CD8-positive, alpha-beta memory T cell (primary cell): ENCODE results near the gene ZNF865. TPM values are rescaled to one million over a fixed set of nuclear protein-coding genes. Genes with fewer than 3 reads are reported as not detected.

ENCODE experiments used
- CTCF ChIA-PET: fragments of 350-600 bp; sonication (Branson Sonifier 250); formaldehyde crosslinking; loops from one replicate; lab custom pipeline; 2021; ENCODE audit warnings: antibody characterized with exemption; lab: Charles Lee
- POLR2A ChIA-PET: fragments of 350-600 bp; sonication (Branson Sonifier 250); formaldehyde crosslinking; loops from one replicate; lab custom pipeline; 2021; ENCODE audit warnings: antibody characterized with exemption; lab: Charles Lee
- DNase-seq, 5 donors: peaks; one replicate each; pipeline versions ENCODE4 v3.0.0 to v3.0.0-alpha.2; 2020 to 2022; ENCODE audit warnings: mixed read lengths in 1 of 5
- H3K27ac ChIP-seq: one replicate; pipeline ENCODE4 v1.7.0; 2013; ENCODE audit warnings: low read depth, mild to moderate bottlenecking, low read length, moderate library complexity
- H3K27me3 ChIP-seq: 2 replicates; pipeline ENCODE4 v1.7.0; 2013; ENCODE audit warnings: low read length, mild to moderate bottlenecking; ENCODE audit not compliant: insufficient read depth, poor library complexity, severe bottlenecking
- H3K36me3 ChIP-seq: 2 replicates; pipeline ENCODE4 v1.7.0; 2013; ENCODE audit warnings: mild to moderate bottlenecking, low read length, moderate library complexity; ENCODE audit not compliant: insufficient read depth
- H3K4me1 ChIP-seq: 2 replicates; pipeline ENCODE4 v1.7.0; 2013; ENCODE audit warnings: mild to moderate bottlenecking, low read length, moderate library complexity; ENCODE audit not compliant: insufficient read depth
- H3K4me3 ChIP-seq: 2 replicates; pipeline ENCODE4 v1.7.0; 2013; ENCODE audit warnings: mild to moderate bottlenecking, low read length
- H3K9me3 ChIP-seq: 2 replicates; pipeline ENCODE4 v1.7.0; 2013; ENCODE audit warnings: mild to moderate bottlenecking, low read length
- H3K27ac Mint-ChIP-seq, 8 donors: one replicate each; pipeline ENCODE4 v1.8.0; 2020 to 2021; ENCODE audit warnings: mixed read lengths in 8 of 8, mild to moderate bottlenecking in 6 of 8, inconsistent platforms in 3 of 8, moderate library complexity in 3 of 8
- H3K27me3 Mint-ChIP-seq, 2 donors: one replicate each; pipeline ENCODE4 v1.8.0; 2020 to 2021; ENCODE audit warnings: mixed read lengths in 2 of 2, mild to moderate bottlenecking in 1 of 2, moderate library complexity in 1 of 2
- H3K36me3 Mint-ChIP-seq, 3 donors: one replicate each; pipeline ENCODE4 v1.8.0; 2020 to 2021; ENCODE audit warnings: mixed read lengths in 3 of 3, inconsistent platforms in 1 of 3, mild to moderate bottlenecking in 1 of 3
- H3K4me1 Mint-ChIP-seq, 3 donors: one replicate each; pipeline ENCODE4 v1.8.0; 2020 to 2021; ENCODE audit warnings: mixed read lengths in 3 of 3, inconsistent platforms in 1 of 3, mild to moderate bottlenecking in 1 of 3
- H3K4me3 Mint-ChIP-seq, 7 donors: one replicate each; pipeline ENCODE4 v1.8.0; 2020 to 2021; ENCODE audit warnings: mixed read lengths in 7 of 7, mild to moderate bottlenecking in 6 of 7, moderate library complexity in 4 of 7, inconsistent platforms in 2 of 7
- H3K9me3 Mint-ChIP-seq, 5 donors: one replicate each; pipeline ENCODE4 v1.8.0; 2020 to 2022; ENCODE audit warnings: mixed read lengths in 5 of 5, mild to moderate bottlenecking in 3 of 5, moderate library complexity in 2 of 5, inconsistent platforms in 1 of 5
- polyA plus RNA-seq: library from polyadenylated mRNA; unstranded; fragments of 300-500 nt; fragmentation: Illumina TruSeq; gene quantifications from one replicate; pipeline ENCODE4 v1.2.3, GENCODE V29; 2021
- total RNA-seq, 2 experiments: library from RNA; stranded (reverse); gene quantifications; one replicate each; pipeline ENCODE4 v1.2.3, GENCODE V29; 2021

ZNF865 gene
- total and polyA plus RNA-seq, 3 experiments from 2014 or later = 0.21 to 15.3 (median 12.7) TPM

GRCh38 chr19:55632463-55632834 lies 27.0 kb downstream of the ZNF865 start:
- H3K9me3 Mint-ChIP-seq = no peaks in the 10 kb centered on the region
- H3K4me1 ChIP-seq = peaks cover 43% of the 10 kb centered on the region
- CTCF ChIA-PET = interaction anchor here (0.8 to 5.4 kb wide), 26 partner anchors 8 to 492 kb away, joined by 3 to 74 read pairs (median 8); partner anchors contain the start of genes CCDC106, NAT14, U2AF2 and ZNF579
- peaks cover 0 to 22% (median 2%) of the 10 kb centered on the region in 3 donors for H3K36me3 Mint-ChIP-seq
- H3K36me3 ChIP-seq = no peaks in the 10 kb centered on the region
- peak; percentile 81 to 92 (median 87) for DNase-seq
- H3K4me3 Mint-ChIP-seq = peak overlapping the region in 4 of 7 donors; percentile 2 to 69 (median 36)
- peaks cover 38 to 49% (median 47%) of the 10 kb centered on the region in 3 donors for H3K4me1 Mint-ChIP-seq
- no peaks in the 10 kb centered on the region for H3K9me3 ChIP-seq
- POLR2A ChIA-PET = interaction anchor here (0.7 to 2.7 kb wide), 4 partner anchors 8 to 33 kb away, joined by 3 to 22 read pairs (median 6); partner anchors contain the start of genes FIZ1, ZNF524 and ZNF784
- no peaks in the 10 kb centered on the region for H3K27me3 ChIP-seq
- peak overlapping the region in 7 of 8 donors; percentile 6 to 83 (median 57) for H3K27ac Mint-ChIP-seq
- H3K27me3 Mint-ChIP-seq = peaks cover 0 to 7% of the 10 kb centered on the region in 2 donors
- H3K27ac ChIP-seq = no peak overlapping the region
- no peak overlapping the region for H3K4me3 ChIP-seq

DNA sequence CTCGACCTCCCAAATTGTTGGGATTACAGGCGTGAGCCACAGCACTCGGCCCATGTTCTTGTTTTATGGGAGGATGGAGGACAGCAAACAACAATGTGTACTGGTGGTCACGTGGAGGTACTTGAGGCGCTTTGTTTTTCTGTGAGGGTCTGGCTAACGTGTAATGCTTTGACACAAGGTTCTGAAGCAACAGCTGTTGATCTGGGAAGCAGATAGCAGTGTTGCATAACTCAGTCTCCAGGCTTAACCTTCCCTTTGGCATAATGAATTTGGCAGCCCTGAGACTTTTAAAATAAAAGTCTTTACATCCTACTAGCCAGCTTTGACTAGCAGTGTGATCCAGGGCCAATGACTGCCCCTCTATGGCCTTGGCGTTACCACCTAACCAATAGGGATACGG lies 28.4 kb downstream of the ZNF865 start:
- Mint-ChIP-seq H3K27ac (peak overlapping the region in 2 of 8 donors; percentile 77 to 98), H3K4me1 (peaks cover 45 to 57% (median 51%) of the 10 kb centered on the region in 3 donors), H3K9me3 (no peaks in the 10 kb centered on the region), H3K4me3 (peak overlapping the region in 3 of 7 donors; percentile 42 to 99 (median 57)), H3K27me3 (peaks cover 0 to 7% of the 10 kb centered on the region in 2 donors), H3K36me3 (peaks cover under 1 to 29% (median 6%) of the 10 kb centered on the region in 3 donors)
- H3K4me3 ChIP-seq = no peak overlapping the region
- H3K27me3 ChIP-seq = no peaks in the 10 kb centered on the region
- H3K36me3 ChIP-seq = no peaks in the 10 kb centered on the region
- no peak for DNase-seq
- ChIA-PET CTCF (interaction anchor here (0.7 to 5.4 kb wide), 13 partner anchors 9 to 494 kb away, joined by 3 to 74 read pairs (median 22); partner anchors contain the start of genes CCDC106, U2AF2, ZNF579 and ZNF784), POLR2A (interaction anchor here (0.6 to 3.1 kb wide), 6 partner anchors 10 to 332 kb away, joined by 3 to 22 read pairs (median 6); partner anchors contain the start of genes CCDC106, ZNF628 and ZNF784)
- H3K9me3 ChIP-seq = no peaks in the 10 kb centered on the region
- peaks cover 50% of the 10 kb centered on the region for H3K4me1 ChIP-seq
- no peak overlapping the region for H3K27ac ChIP-seq

DNA sequence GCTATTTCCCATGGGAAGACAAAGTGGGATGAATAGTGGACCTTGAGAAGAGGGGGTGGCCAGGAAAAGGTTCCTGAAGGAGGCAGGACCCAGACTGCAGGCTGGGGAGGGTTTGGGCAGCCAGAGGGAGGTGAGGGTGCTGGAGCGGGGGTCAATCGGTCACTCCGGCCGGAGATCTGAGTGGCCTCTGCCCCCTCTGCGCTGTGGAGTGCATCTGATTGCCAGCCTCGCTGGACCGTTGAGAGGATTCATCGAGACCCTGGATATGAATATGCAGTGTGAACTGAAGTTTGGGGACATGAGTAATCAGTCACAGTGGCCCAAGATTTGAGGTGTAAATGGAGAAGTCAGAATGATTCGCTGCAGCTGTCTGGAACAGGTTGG lies 29.9 kb downstream of the ZNF865 start:
- CTCF ChIA-PET = interaction anchor here (2.8 to 5.4 kb wide), 4 partner anchors 10 to 120 kb away, joined by 8 to 74 read pairs (median 25); partner anchors contain the start of genes U2AF2 and ZNF784
- Histone ChIP-seq H3K27ac (peak overlapping the region; percentile 100), H3K36me3 (no peaks in the 10 kb centered on the region), H3K27me3 (no peaks in the 10 kb centered on the region), H3K4me3 (peak overlapping the region; percentile 91), H3K9me3 (no peaks in the 10 kb centered on the region), H3K4me1 (peaks cover 56% of the 10 kb centered on the region)
- no peak for DNase-seq
- Mint-ChIP-seq H3K27ac (peak overlapping the region; percentile 98 to 100 (median 100)), H3K4me3 (peak overlapping the region; percentile 91 to 100 (median 99)), H3K9me3 (no peaks in the 10 kb centered on the region), H3K4me1 (peaks cover 51 to 70% (median 62%) of the 10 kb centered on the region in 3 donors), H3K27me3 (peaks cover 0 to 7% of the 10 kb centered on the region in 2 donors), H3K36me3 (peaks cover 3 to 32% (median 8%) of the 10 kb centered on the region in 3 donors)
- POLR2A ChIA-PET = interaction anchor here (0.6 to 3.1 kb wide), 13 partner anchors 11 to 678 kb away, joined by 3 to 22 read pairs (median 5); partner anchors contain the start of genes CCDC106, FIZ1, TMEM238 and U2AF2

DNA sequence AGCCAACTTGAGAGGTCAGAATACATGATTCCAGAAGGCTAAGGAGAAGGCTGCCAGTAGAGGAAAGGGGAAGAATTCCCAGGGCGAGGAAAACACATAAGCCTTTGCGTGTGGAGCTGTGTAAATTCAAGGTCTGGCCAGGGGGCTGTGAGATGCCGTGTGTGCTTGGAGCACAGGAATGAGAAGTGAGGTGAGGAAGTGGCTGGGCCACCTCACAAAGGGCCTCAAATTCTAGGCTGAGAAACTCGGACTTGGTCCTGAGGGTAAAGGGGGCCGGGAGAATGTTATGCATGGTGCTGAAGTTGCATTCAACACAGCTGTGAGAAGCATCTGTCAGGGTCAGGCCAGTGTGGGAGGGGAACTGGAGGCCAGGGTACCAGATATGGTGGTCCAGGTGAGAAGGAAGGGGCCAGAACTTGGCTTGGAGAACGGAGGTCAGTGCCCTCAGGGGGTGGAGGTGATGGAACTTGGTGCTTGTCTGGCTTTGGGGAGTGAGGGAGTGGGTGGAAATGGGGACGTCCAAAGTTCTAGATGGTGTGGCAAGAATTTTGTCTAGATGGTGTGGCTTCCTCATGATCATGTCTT lies 30.5 kb downstream of the ZNF865 start:
- H3K36me3 Mint-ChIP-seq = peaks cover 3 to 32% (median 8%) of the 10 kb centered on the region in 3 donors
- no peak for DNase-seq
- no peaks in the 10 kb centered on the region for H3K36me3 ChIP-seq
- peaks cover 59% of the 10 kb centered on the region for H3K4me1 ChIP-seq
- peak overlapping the region; percentile 100 for H3K27ac ChIP-seq
- ChIA-PET POLR2A (interaction anchor here (0.7 to 3.1 kb wide), 5 partner anchors 12 to 355 kb away, joined by 3 to 12 read pairs (median 5); partner anchors contain the start of genes CCDC106, FIZ1 and U2AF2), CTCF (interaction anchor here (1.3 to 3.6 kb wide), 4 partner anchors 8 to 19 kb away, joined by 3 to 22 read pairs (median 13); partner anchors contain the start of genes CCDC106 and U2AF2)
- H3K9me3 ChIP-seq = no peaks in the 10 kb centered on the region
- no peaks in the 10 kb centered on the region for H3K27me3 ChIP-seq
- H3K4me3 Mint-ChIP-seq = peak overlapping the region; percentile 91 to 100 (median 99)
- H3K4me3 ChIP-seq = peak overlapping the region; percentile 91
- H3K27ac Mint-ChIP-seq = peak overlapping the region; percentile 98 to 100 (median 100)
- H3K4me1 Mint-ChIP-seq = peaks cover 54 to 73% (median 66%) of the 10 kb centered on the region in 3 donors
- peaks cover 0 to 7% of the 10 kb centered on the region in 2 donors for H3K27me3 Mint-ChIP-seq
- H3K9me3 Mint-ChIP-seq = no peaks in the 10 kb centered on the region

- Histone ChIP-seq H3K4me3 (peak overlapping the region; percentile 91), H3K4me1 (peaks cover 58% of the 10 kb centered on the region), H3K36me3 (no peaks in the 10 kb centered on the region), H3K27me3 (no peaks in the 10 kb centered on the region), H3K27ac (no peak overlapping the region), H3K9me3 (no peaks in the 10 kb centered on the region)
- Mint-ChIP-seq H3K36me3 (peaks cover 3 to 34% (median 8%) of the 10 kb centered on the region in 3 donors), H3K9me3 (no peaks in the 10 kb centered on the region), H3K4me3 (peak overlapping the region; percentile 91 to 100 (median 99)), H3K27me3 (peaks cover 0 to 7% of the 10 kb centered on the region in 2 donors), H3K4me1 (peaks cover 55 to 75% (median 66%) of the 10 kb centered on the region in 3 donors), H3K27ac (peak overlapping the region; percentile 98 to 100 (median 100))
- POLR2A ChIA-PET = interaction anchor here (1.1 to 3.1 kb wide), 4 partner anchors 11 to 37 kb away, joined by 3 to 12 read pairs (median 5); partner anchors contain the start of genes CCDC106, FIZ1, U2AF2 and ZNF524
- CTCF ChIA-PET = interaction anchor here (1.2 to 2.8 kb wide), 5 partner anchors 9 to 18 kb away, joined by 3 to 18 read pairs (median 3); partner anchors contain the start of genes CCDC106 and U2AF2
- DNase-seq = no peak
Measured at GRCh38 chr19:55636723-55637122, 31.3 kb downstream of the ZNF865 start.

- CTCF ChIA-PET = interaction anchor here (0.9 to 2.8 kb wide), 6 partner anchors 10 to 31 kb away, joined by 3 to 18 read pairs (median 4); partner anchors contain the start of genes CCDC106 and U2AF2
Measured at GRCh38 chr19:55637534-55637933, 32.1 kb downstream of the ZNF865 start.

DNA sequence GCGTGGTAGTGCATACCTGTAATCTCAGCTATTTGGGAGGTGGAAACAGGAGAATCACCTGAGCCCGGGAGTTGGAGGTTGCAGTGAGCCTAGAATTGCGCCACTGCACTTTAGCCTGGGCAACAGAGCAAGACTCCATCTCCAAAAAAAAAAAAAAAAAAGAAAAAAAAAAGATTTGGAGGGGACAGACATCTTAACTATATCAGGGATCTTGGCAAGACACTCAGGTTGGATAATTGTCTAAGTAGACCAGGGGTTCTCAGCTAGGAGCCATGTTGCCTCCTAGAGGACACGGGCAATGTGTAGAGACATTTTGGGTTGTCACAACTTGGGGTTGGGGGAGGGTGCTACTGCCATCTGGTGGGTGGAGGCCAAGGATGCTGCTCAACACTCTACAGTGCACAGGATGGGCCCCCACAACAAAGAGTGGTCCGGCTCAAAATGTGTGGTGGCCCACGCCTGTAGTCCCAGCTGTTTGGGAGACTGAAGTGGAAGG lies 33.5 kb downstream of the ZNF865 start:
- Mint-ChIP-seq H3K36me3 (peaks cover 3 to 35% (median 8%) of the 10 kb centered on the region in 3 donors), H3K4me3 (peak overlapping the region in 6 of 7 donors; percentile 46 to 86 (median 62)), H3K27me3 (peaks cover 0 to 5% of the 10 kb centered on the region in 2 donors), H3K27ac (peak overlapping the region; percentile 62 to 98 (median 86)), H3K4me1 (peaks cover 61 to 79% (median 73%) of the 10 kb centered on the region in 3 donors), H3K9me3 (peaks cover 0 to 3% (median 0%) of the 10 kb centered on the region in 5 donors)
- no peaks in the 10 kb centered on the region for H3K9me3 ChIP-seq
- no peaks in the 10 kb centered on the region for H3K36me3 ChIP-seq
- no peak overlapping the region for H3K27ac ChIP-seq
- peak in 4 of 5 donors; percentile 35 to 75 (median 55) for DNase-seq
- H3K4me3 ChIP-seq = no peak overlapping the region
- peaks cover 52% of the 10 kb centered on the region for H3K4me1 ChIP-seq
- H3K27me3 ChIP-seq = no peaks in the 10 kb centered on the region
- ChIA-PET CTCF (interaction anchor here (0.8 to 2.3 kb wide), 6 partner anchors 10 to 135 kb away, joined by 3 to 11 read pairs (median 4); partner anchors contain the start of genes U2AF2 and ZNF865), POLR2A (interaction anchor here (0.6 to 1.7 kb wide), 5 partner anchors 18 to 383 kb away, joined by 3 to 14 read pairs (median 4); no protein-coding TSS in a partner anchor)

More at GRCh38 chr19:55637534-55637933, 32.1 kb downstream of the ZNF865 start:
- Histone ChIP-seq H3K4me1 (peaks cover 50% of the 10 kb centered on the region), H3K27me3 (no peaks in the 10 kb centered on the region), H3K36me3 (no peaks in the 10 kb centered on the region), H3K4me3 (no peak overlapping the region), H3K9me3 (no peaks in the 10 kb centered on the region), H3K27ac (no peak overlapping the region)
- peak overlapping the region in 7 of 8 donors; percentile 15 to 98 (median 84) for H3K27ac Mint-ChIP-seq
- H3K27me3 Mint-ChIP-seq = peaks cover 0 to 5% of the 10 kb centered on the region in 2 donors
- POLR2A ChIA-PET = interaction anchor here (1.2 to 1.7 kb wide), 2 partner anchors 19 to 38 kb away, joined by 5 to 8 read pairs; partner anchors contain the start of genes FIZ1 and ZNF524
- H3K4me3 Mint-ChIP-seq = peak overlapping the region; percentile 3 to 100 (median 55)
- peaks cover 3 to 34% (median 8%) of the 10 kb centered on the region in 3 donors for H3K36me3 Mint-ChIP-seq
- H3K9me3 Mint-ChIP-seq = no peaks in the 10 kb centered on the region
- no peak for DNase-seq
- H3K4me1 Mint-ChIP-seq = peaks cover 55 to 74% (median 64%) of the 10 kb centered on the region in 3 donors
